NOMO-1 treated with DMSO at 0.1 percent for 48 hours (cell line): Measurements from ENCODE around the gene BHLHE23.

Experiments
- DNase-seq: peaks from one replicate; lab custom pipeline; 2025; ENCODE audit not compliant: unreplicated experiment; lab: John Stamatoyannopoulos, UW

The BHLHE23 gene

DNA sequence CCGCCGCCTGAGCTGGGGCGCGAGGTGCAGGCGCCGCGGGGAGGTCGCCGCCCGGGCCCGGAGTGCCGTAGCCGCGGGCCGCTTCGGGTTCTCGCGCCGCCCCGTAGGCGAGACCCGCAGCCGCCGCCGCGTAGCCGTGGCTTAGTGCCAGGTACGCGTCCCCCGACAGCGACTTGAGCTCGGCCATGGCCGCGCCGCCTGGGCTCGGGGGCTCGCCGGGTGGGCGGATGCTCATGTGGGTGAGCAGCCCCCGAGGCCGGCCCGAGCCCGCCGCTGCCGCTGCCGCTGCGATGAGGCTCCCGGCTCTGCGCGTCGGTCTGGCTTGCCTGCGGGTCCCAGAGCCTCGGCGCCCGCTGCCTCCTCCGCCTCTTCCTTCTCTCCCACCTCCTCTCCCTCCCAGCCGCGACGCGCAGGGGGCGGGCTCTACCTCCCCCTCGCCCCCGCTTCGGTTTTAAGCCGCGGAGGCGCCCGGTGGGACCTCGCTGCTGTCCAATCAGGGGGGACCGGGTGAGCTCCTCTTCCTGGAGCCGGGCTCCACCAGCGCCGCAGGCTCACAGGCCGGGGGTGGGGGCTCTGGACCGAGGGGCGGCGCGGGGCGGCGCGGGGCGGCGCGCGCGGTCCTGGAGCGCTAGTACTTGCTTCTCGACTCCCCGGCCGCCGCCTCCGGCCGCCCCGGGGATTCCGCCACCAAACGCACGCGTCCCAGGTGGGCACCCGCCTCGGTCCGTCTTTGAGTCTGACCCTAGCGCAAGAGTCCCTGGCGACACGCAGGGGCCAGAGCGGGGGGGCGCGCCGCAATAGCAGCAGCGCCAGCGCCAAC, at the start of gene BHLHE23:
Gene BHLHE23 (minus strand): TSS at position 425 of the 820 bp plus-strand sequence. CDS start 190 bp downstream, at position 235.
- no peak for DNase-seq

DNA sequence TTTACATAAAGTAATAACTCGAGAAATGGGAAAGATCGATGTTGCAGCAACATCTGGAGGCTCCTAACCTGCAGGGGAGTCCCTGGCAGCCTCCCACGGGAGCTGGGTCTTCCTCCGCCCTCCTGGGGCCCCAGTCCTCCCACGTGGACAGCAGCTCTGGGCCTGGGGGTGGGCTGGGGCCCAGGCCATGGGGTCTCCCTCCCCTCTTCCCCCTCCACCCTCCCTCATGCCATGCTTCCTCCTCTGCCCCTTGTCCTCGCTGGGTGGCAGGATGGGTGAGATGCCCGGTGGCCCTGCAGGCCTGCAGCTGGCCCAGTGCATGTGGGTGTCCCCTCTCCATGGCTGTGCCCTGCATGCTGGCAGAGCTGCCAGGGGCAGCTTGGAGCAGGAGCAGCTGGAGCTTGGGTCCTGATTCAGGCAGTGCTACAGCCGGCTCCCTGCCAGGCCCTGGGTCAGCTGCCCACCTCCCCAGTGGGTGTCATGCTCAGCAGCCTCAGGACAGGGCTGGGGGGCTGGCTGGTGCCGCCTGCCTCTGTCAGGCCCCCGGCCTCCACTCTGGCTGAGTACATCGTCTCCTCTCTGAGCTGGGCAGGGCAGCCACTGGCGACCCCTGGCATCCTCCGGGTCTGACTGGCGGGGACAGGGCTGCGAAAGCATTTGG, 48.9 kb upstream of the BHLHE23 start:
- DNase-seq = no peak

DNA sequence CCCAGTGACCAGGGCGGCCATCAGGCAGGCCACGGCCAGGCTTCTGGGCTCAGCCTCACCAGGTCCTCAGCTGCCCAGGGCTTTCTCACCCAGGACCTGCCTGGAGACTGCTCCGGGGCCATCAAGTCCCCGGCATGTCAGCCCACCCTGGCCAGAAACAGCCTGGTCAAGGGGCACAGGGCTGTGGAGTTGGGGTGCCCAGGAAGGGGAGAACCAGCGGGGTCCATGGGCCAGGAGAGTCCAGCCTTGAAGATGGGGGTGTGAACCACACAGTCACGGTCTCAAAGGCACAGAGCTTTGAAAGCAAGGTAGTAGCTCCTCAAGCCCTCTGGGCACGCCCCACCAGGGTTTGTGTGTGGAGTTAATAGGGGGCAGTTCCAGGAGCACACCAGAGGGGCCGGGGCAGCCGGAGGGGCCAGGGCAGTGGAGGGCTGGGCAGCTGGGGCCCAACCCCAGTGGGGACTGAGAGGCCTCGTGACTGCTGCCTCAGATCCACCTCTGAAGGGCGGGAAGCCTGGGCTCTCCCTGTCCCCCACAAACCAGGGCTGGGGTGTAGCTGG, 48.0 kb upstream of the BHLHE23 start:
- no peak for DNase-seq

DNA sequence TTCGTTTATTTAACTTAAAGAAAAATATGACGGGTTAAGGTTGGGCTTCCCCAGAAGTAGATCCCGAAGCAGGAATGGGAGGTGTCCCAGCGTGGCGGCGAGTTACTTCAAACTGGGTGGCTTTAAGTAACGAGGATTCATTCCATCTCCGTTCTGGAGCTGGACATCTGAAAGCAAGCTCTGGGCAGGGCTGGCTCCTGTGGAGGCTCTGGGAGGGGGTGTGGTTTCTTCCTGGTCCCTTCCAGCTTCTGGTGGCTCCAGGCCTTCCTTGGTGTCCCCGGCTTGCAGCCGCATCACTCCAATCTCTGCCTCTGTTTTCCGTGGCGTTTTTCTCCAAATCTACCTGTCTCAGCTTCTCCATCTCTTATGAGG, 47.3 kb upstream of the BHLHE23 start:
- DNase-seq = no peak

DNA sequence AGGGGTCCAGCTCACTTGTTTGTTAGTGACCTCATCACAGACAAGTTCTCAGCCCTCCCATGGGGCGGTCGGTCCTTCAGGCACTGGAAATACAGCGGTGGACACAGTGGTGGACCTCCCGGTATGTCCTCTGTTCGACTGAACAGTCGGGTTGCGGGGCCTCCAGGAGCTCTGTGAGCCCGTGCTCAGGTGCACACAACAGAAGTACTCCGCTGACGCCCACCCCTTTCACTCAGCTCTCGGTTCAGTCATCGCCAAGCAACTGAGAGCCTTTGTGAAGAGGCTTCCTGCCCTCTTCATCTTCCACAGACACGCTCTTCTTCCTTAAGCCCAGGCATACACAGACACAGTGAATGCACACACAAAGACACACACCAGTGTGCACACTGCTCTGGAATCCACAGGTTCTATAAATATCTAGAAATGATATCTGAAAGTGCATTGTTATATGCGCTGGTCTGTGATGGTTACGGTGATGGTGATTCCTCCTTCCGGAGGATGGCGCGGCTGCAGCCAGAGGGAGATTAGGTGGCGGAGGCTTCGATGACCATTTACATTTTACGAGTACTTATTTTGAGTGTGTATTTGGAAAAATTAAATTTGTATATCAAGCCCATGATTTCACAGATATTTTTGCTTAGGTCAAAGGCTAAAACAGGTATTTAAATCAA, 46.8 kb upstream of the BHLHE23 start:
- DNase-seq = no peak

DNA sequence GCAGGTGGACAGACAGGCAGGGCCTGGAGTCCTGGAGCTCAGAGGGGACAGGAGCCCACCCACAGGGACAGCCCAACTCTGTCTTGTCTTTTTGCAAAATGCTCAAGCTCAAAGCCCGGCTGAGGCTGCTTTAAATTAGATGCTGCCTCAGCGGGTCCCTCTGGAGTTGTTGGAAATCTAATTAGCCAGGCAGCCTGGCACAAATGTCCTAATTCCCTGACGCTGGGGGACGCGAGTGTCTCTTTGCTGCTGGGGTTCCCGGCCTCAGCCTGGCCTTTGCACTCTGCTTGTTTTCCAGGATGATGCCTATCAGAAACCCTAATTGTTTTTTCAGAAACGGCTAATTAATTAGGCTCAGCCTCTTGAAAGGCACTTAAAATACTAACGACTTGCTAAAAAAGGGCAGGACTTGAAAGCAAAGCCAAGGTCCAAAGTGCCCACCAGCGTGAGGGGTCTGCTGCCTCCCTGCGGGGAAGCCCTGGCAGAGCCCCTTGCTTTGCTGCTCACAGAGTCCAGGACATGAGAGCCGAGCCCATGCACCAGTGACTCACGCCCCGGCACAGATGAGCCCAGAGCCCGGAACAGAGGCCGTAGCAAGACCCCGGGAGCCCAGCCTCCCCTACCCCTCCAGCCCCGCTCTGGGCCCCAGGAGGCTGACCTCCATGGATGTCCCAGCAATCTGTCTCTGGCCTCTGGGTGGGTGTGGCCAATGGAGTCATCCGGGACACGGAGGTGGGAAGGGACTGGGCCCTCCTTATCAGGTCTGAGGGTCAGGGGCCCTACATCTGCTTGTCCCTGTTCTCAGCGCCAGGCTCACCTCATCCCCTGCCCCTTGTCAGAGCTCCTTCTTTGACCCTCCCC, 46.0 kb upstream of the BHLHE23 start:
- DNase-seq = no peak

DNA sequence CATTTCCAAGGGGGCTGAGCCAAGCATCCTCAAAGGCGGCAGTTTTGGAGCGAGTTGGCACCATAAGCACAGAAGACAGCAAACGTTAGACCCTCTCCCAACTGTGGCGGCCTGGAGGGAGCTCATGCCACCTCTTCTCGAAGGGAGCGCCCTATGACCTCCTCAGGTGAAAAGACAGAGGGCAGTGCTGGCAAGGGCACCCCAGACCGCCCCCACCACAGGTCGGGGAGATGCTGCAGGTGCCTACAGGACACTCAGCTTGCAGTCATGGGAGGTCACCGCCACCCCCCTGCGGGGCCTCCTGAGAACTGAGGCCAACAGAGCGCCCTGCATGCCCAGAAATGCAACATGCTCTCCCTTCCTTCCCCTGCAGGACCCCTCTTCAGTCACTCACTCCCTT, 45.1 kb upstream of the BHLHE23 start:
- no peak for DNase-seq

DNA sequence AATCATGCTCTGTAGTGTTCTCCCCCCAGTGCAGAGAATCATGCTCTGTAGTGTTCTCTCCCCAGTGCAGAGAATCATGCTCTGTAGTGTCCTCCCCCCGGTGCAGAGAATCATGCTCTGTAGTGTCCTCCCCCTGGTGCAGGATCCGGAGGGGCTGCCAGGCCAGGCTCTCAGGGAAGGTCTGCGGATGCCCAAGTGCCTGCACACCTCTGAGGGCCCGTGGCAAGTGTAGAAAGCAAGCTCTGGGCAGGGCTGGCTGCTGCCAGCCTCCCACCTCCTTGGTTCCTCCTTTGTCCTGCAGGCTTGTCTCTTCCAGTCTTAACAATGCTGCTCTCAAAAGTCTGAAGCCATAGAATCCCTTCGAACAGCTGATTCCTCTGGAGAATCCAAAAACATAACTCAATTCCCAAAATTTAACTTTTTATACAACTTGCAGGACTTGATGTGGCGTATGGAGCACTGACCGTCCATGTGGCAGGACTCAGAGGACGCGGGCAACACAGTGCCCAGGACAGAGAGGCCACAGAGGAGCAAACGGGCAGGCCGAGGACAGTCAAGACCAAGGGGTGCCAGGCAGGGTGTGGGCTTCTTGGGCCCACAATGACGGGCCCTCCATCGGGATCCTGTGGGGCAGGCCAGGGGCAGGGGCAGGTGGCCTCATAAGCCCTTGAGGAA, 44.6 kb upstream of the BHLHE23 start:
- DNase-seq = no peak

DNA sequence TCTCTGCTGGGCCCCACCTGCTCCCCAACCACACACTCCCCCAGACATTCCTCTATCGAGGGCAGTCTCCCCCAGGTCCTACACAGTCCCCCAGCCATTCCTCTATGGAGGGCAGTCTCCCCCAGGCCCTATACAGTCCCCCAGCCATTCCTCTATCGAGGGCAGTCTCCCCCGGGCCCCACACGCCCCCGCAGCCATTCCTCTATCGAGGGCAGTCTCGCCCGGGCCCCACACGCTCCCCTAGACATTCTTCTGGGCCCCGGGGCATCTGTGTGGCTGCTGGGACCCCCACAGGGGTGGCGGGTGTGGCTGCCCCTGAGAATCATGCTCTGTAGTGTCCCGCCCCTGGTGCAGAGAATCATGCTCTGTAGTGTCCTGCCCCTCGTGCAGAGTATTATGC, 43.6 kb upstream of the BHLHE23 start:
- DNase-seq = no peak

DNA sequence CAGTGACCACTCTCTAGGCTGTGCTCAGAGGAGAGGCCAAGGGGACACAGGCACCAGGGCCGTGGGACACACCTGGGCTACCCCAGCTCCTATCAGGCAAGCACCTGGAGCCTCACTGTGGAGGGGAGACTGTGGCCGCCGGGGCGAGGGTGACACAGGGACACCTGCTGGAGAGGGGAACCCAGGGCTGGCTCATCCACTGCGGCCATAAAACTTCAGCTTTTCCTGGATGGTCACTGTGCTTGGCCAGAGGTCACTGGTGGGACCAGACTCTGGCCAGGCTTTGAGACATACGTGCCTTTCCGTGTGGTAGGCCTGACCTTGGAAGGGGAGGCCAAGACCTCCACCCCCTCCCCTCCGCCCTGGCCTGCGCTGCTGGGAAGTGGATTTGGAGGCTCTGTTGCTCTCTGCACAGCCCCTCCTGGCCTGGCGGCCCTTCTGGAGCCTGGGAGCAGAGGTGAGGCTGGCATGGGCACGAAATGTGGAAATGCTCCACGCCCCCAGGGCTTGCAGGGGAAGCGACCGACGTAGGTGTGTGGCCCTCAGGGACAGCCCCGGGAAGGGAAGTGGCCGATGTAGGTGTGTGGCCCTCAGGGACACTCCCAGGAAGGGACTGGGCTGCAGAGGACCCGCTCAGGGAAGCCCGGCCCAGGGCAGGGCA, 42.9 kb upstream of the BHLHE23 start:
- DNase-seq = no peak

DNA sequence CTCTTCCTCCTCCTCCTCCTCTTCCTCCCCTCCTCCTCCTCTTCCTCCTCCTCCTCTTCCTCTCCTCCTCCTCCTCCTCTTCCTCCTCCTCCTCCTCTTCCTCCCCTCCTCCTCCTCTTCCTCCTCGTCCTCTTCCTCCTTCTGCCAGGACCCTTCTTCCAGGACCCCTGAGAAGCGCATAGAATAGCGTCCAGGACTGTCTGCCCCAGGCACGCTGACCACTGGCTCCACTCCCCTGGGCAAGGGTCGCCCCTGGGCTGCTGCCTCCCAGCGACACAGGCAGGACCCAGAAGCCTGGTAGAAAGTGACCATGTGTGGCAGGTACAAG, 42.4 kb upstream of the BHLHE23 start:
- DNase-seq = no peak

DNA sequence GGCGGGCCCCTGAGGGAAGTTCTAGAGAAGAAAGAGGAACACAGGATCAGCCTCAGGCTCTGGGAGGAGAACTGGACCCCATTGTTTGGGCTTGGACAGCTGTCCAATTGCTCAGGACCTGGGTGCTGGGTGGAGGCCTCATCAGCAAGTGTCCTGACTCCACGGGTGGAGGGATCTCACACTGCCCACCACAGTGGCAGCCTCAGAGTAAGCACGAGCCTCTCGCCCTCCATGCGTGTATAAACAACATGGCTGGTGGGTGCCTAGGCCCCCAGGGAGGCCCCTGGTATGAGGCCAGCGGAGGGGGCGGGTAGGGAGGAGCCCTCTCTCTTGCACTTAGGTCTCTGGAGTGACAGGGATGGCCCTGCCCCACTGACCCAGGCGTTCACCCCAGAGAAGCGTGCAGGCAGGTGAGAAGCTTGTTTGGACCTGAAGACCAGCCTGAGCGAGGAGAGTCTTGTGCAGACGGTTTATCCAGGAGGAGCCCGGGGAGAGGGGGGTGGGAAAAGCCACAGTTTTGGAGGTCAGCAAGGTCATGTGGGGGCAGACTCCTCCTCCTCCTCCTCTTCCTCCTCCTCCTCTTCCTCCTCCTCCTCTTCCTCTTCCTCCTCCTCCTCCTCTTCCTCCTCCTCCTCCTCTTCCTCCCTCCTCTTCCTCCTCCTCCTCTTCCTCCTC, 41.9 kb upstream of the BHLHE23 start:
- DNase-seq = no peak

DNA sequence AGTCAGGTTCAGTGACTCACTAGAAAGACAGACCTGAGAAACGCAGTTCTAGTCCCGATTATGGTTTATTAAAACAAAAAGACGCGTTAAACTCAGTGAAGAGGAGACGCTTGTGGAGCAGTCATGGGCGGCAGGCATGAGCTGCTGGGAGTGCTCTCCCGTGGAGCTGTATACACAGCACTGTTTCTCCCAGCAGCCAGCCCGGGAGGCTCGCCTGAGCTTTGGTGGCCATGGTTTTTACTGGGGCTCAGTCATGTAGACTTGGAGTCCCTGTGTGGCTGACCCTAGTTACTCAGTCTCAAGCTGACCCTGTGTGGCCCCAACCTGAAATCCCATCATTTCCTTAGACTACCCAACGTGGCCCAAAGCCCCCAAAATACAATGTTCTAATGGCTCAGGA, 41.2 kb upstream of the BHLHE23 start:
- DNase-seq = no peak

DNA sequence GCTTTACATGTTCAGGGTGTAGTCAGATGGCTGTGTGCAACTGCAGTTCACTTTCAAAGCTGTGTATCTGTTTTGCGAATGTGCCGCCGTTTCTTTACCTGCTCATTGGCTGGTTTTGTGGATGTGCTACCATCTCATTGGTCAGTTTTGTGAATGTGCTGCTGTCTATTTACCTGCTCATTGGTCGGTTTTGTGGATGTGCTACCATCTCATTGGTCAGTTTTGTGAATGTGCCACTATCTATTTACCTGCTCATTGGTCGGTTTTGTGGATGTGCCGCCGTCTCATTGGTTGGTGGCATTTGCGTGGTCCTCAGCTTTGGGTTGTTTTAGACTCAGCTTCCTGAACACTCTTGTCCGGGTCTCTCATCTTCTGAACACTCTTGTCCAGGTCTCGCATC, 40.5 kb upstream of the BHLHE23 start:
- no peak for DNase-seq

DNA sequence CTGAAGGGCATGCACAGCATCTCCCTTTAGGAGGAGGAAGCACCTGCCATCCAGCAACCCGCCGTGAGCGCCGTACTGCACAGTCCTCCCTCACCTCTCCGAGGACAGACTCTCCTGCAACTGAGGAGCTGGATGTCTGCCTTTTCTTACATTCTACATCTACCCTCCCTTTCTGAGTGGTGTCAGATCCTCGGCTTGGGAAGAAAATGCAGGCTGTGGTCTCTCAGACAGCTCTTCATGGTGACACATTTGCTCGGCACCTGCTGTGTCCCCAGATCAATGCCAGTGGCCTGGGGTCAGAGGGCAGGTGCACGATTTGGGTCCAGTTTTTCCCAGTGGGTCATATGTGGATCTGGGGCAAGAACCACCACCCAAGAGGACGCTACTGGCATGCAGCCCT, 40.1 kb upstream of the BHLHE23 start:
- DNase-seq = no peak

DNA sequence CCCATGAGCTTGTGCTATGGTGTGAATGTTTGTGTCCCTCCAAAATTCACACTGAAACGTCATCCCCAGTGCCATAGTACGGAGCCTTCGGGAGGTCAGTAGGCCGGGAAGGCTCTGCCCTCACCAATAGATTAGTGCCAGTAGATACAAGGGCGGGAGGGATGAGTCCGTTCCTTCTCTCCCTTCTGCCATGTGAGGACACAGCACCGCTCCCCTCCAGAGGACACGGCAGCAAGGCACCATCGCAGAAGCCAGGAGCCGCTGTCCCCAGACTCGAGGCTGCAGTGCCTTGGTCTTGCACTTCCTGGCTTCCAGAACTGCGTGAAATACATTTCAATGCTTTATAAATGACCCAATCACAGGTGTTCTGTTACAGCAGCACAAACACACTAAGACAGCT, 39.2 kb upstream of the BHLHE23 start:
- DNase-seq = no peak

DNA sequence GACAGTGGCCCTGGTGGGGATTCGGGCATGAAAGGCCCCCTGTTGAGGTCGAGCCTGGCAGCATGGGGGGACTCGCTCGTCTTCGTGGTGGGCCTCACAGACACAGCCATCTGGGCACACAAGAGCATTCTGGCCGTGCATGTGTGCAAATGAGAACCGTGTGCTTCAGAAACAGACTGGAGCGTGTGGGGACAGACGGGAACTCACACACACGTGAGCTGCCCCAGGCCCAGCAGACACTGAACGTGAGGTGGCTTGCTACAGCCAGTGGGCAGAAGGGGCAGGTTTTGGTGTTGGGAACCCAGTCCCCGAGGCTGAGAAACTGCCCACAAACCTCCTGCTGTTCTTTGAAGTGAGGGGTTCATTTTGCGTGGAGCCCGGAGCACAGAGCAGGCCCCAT, 38.6 kb upstream of the BHLHE23 start:
- no peak for DNase-seq

DNA sequence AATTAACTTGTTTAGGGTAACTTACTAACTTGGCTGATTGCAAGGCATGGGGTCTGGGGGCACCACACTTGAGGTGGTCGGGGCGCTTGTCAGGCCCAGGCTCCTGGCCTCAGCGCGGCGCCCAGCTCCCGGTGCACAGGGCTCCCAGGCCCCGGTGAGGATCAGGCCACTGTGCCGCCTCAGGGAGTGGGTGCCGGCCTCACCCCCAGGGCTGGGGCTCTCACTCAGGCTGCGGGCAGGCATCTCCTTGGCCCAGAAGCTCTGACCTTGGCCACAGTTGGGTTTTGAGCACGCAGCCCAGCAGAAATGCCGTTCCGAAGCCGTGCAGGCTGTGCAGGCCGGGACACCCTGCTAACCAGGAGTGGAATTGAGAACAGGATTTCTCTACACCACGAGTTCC, 37.8 kb upstream of the BHLHE23 start:
- DNase-seq = no peak

DNA sequence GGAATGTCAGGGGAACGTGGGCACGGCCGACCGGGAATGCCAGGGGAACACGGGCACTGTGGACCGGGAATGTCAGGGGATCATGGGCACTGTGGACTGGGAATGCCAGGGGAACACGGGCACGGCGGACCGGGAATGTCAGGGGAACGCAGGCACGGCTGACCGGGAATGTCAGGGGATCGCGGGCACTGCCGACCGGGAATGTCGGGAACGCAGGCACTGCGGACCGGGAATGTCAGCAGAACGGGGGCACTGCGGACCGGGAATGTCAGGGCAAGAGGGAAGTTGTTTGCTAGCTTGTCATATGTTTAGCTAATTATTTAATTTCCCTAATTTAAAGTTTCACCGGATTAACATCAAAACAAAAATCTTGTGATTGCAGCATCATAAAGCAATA, 37.4 kb upstream of the BHLHE23 start:
- no peak for DNase-seq
